ENCODE data around the gene DNHD1. TPM values are rescaled to one million over a fixed set of nuclear protein-coding genes. Genes with fewer than 3 reads are reported as not detected.

Gene DNHD1
- total RNA-seq, 2 donors from 2014 or later: 22.4 to 38.5 TPM

- ATAC-seq (peak in 1 of 2 donors; percentile 13), DNase-seq (ENCODE audit: low spot score in 2 of 2) (no peak)
- no peaks in the 10 kb centered on the region for H3K9me3 Mint-ChIP-seq
- no peaks in the 10 kb centered on the region for H3K36me3 Mint-ChIP-seq
- H3K27ac Mint-ChIP-seq: no peak overlapping the region
Observed at GRCh38 chr11:6545917-6546605, 49.0 kb downstream of the DNHD1 start.

- Mint-ChIP-seq H3K27ac (no peak overlapping the region), H3K9me3 (no peaks in the 10 kb centered on the region), H3K36me3 (no peaks in the 10 kb centered on the region)
- DNase-seq (ENCODE audit: low spot score in 2 of 2) (no peak), ATAC-seq (no peak)
Observed at GRCh38 chr11:6546735-6547134, 49.7 kb downstream of the DNHD1 start.

GRCh38 chr11:6547177-6547576 lies 50.1 kb downstream of the DNHD1 start:
- Mint-ChIP-seq H3K36me3 (no peaks in the 10 kb centered on the region), H3K27ac (no peak overlapping the region), H3K9me3 (no peaks in the 10 kb centered on the region)
- DNase-seq (ENCODE audit: low spot score in 2 of 2) (no peak), ATAC-seq (no peak)

- H3K9me3 Mint-ChIP-seq: no peaks in the 10 kb centered on the region
- no peak for DNase-seq (ENCODE audit: low spot score in 2 of 2)
- ATAC-seq: no peak
- H3K36me3 Mint-ChIP-seq: no peaks in the 10 kb centered on the region
- H3K27ac Mint-ChIP-seq: no peak overlapping the region
Observed at GRCh38 chr11:6548121-6548520, 51.0 kb downstream of the DNHD1 start.

GRCh38 chr11:6548641-6549040 lies 51.6 kb downstream of the DNHD1 start:
- Mint-ChIP-seq H3K9me3 (no peaks in the 10 kb centered on the region), H3K27ac (no peak overlapping the region), H3K36me3 (no peaks in the 10 kb centered on the region)
- DNase-seq (ENCODE audit: low spot score in 2 of 2): no peak
- ATAC-seq: no peak

GRCh38 chr11:6553634-6554033 lies 56.6 kb downstream of the DNHD1 start:
- Mint-ChIP-seq H3K27ac (no peak overlapping the region), H3K36me3 (no peaks in the 10 kb centered on the region), H3K9me3 (no peaks in the 10 kb centered on the region)
- ATAC-seq (no peak), DNase-seq (ENCODE audit: low spot score in 2 of 2) (no peak)

- DNase-seq (ENCODE audit: low spot score in 2 of 2) (no peak), ATAC-seq (no peak)
- Mint-ChIP-seq H3K36me3 (no peaks in the 10 kb centered on the region), H3K27ac (peak overlapping the region in 1 of 2 donors; percentile 79), H3K9me3 (no peaks in the 10 kb centered on the region)
Observed at GRCh38 chr11:6554828-6555706, 58.0 kb downstream of the DNHD1 start.

- Mint-ChIP-seq H3K36me3 (peaks cover 0 to under 1% of the 10 kb centered on the region in 2 donors), H3K9me3 (no peaks in the 10 kb centered on the region), H3K27ac (no peak overlapping the region)
- no peak for DNase-seq (ENCODE audit: low spot score in 2 of 2)
- ATAC-seq: no peak
Observed at GRCh38 chr11:6556139-6556949, 59.3 kb downstream of the DNHD1 start.

- Mint-ChIP-seq H3K27ac (no peak overlapping the region), H3K9me3 (no peaks in the 10 kb centered on the region), H3K36me3 (peaks cover 0 to 4% of the 10 kb centered on the region in 2 donors)
- ATAC-seq (no peak), DNase-seq (ENCODE audit: low spot score in 2 of 2) (no peak)
Observed at GRCh38 chr11:6557063-6557462, 60.0 kb downstream of the DNHD1 start.

- H3K27ac Mint-ChIP-seq: no peak overlapping the region
- H3K9me3 Mint-ChIP-seq: no peaks in the 10 kb centered on the region
- ATAC-seq (no peak), DNase-seq (ENCODE audit: low spot score in 2 of 2) (no peak)
- H3K36me3 Mint-ChIP-seq: peaks cover 0 to 4% of the 10 kb centered on the region in 2 donors
Observed at GRCh38 chr11:6557761-6558674, 60.9 kb downstream of the DNHD1 start.

- peaks cover 0 to 4% of the 10 kb centered on the region in 2 donors for H3K36me3 Mint-ChIP-seq
- no peaks in the 10 kb centered on the region for H3K9me3 Mint-ChIP-seq
- DNase-seq (ENCODE audit: low spot score in 2 of 2) (no peak), ATAC-seq (no peak)
- no peak overlapping the region for H3K27ac Mint-ChIP-seq
Observed at GRCh38 chr11:6559369-6559768, 62.3 kb downstream of the DNHD1 start.

GRCh38 chr11:6561288-6561687 lies 64.2 kb downstream of the DNHD1 start:
- Mint-ChIP-seq H3K36me3 (peaks cover 0 to 4% of the 10 kb centered on the region in 2 donors), H3K9me3 (no peaks in the 10 kb centered on the region), H3K27ac (peak overlapping the region; percentile 9 to 31)
- DNase-seq (ENCODE audit: low spot score in 2 of 2) (no peak), ATAC-seq (no peak)

- no peaks in the 10 kb centered on the region for H3K9me3 Mint-ChIP-seq
- ATAC-seq: no peak
- DNase-seq (ENCODE audit: low spot score in 2 of 2): no peak
- peaks cover 0 to 4% of the 10 kb centered on the region in 2 donors for H3K36me3 Mint-ChIP-seq
- H3K27ac Mint-ChIP-seq: no peak overlapping the region
Observed at GRCh38 chr11:6563121-6563619, 66.1 kb downstream of the DNHD1 start.

- Mint-ChIP-seq H3K36me3 (peaks cover 0 to 4% of the 10 kb centered on the region in 2 donors), H3K27ac (no peak overlapping the region), H3K9me3 (no peaks in the 10 kb centered on the region)
- no peak for ATAC-seq
- no peak for DNase-seq (ENCODE audit: low spot score in 2 of 2)
Observed at GRCh38 chr11:6563667-6564066, 66.6 kb downstream of the DNHD1 start.

GRCh38 chr11:6565325-6565724 lies 68.2 kb downstream of the DNHD1 start:
- Mint-ChIP-seq H3K36me3 (peaks cover 0 to 4% of the 10 kb centered on the region in 2 donors), H3K9me3 (no peaks in the 10 kb centered on the region), H3K27ac (peak overlapping the region; percentile 1 to 31)
- DNase-seq (ENCODE audit: low spot score in 2 of 2): no peak
- ATAC-seq: no peak

Measured in activated naive CD4-positive, alpha-beta T cell treated with anti-CD3 and anti-CD28 coated beads, Interleukin-2, amount 50 U/mL, for 72 hours (primary cell).